Sigmoid colon (tissue), 7 donors: ENCODE results near the gene VIL1. TPM values are rescaled to one million over a fixed set of nuclear protein-coding genes. Genes with fewer than 3 reads are reported as not detected.

ENCODE experiments used
- DNase-seq: peaks from one replicate; pipeline ENCODE4 v3.0.0-alpha.2; 2019
- H3K27ac ChIP-seq, 4 donors: fragments of 200-600 bp; sonication (generic); one replicate each; pipeline ENCODE4 v1.5.1; 2016 to 2019; ENCODE audit warnings: mild to moderate bottlenecking in 1 of 4
- H3K27me3 ChIP-seq, 3 donors: fragments of 200-600 bp; sonication (generic); one replicate each; pipeline ENCODE4 v1.5.1; 2019; ENCODE audit warnings: mild to moderate bottlenecking in 1 of 3
- H3K36me3 ChIP-seq, 4 donors: fragments of 200-600 bp; sonication (generic); one replicate each; pipeline ENCODE4 v1.5.1; 2016 to 2019
- H3K4me1 ChIP-seq, 4 donors: fragments of 200-600 bp; sonication (generic); one replicate each; pipeline ENCODE4 v1.5.1; 2017 to 2019
- H3K4me3 ChIP-seq, 4 donors: fragments of 200-600 bp; sonication (generic); one replicate each; pipeline ENCODE4 v1.5.1; 2017 to 2019; ENCODE audit warnings: mild to moderate bottlenecking in 2 of 4, moderate library complexity in 1 of 4
- H3K9me3 ChIP-seq, 4 donors: fragments of 200-600 bp in 3 of 4; sonication (generic) in 3 of 4; one replicate each; pipeline versions ENCODE4 v1.5.1 to v1.6.1; 2013 to 2019
- CTCF ChIP-seq, 4 experiments: fragments of 450-650 bp in 3 of 4; fragments of 200-600 bp in 1 of 4; IDR thresholded peaks; one replicate each; pipeline ENCODE4 v1.5.1; 2016 to 2019; ENCODE audit warnings: antibody characterized with exemption in 4 of 4, mild to moderate bottlenecking in 3 of 4, moderate library complexity in 2 of 4
- EP300 ChIP-seq, 4 donors: sonication (generic); formaldehyde crosslinking; IDR thresholded peaks; one replicate each; pipeline ENCODE4 v1.6.1; 2017; ENCODE audit warnings: antibody characterized with exemption in 4 of 4
- POLR2A ChIP-seq, 2 donors: fragments of 450-650 bp; IDR thresholded peaks; one replicate each; pipeline ENCODE4 v1.6.1; 2016; ENCODE audit warnings: antibody characterized with exemption in 2 of 2, mild to moderate bottlenecking in 2 of 2, moderate library complexity in 2 of 2
- POLR2AphosphoS5 ChIP-seq, 4 donors: sonication (generic); formaldehyde crosslinking; IDR thresholded peaks; one replicate each; pipeline ENCODE4 v1.6.1; 2017; ENCODE audit warnings: antibody characterized with exemption in 4 of 4
- WGBS, 2 donors: extraction: QIAGEN DNeasy Blood & Tissue Kit; methylation state at CpG; one replicate each; pipeline ENCODE4 v1.1.7; 2013; 5-methylcytosine and 5-hydroxymethylcytosine counted together
- intact Hi-C: fragments of 100-400 bp; cut with DNase I; formaldehyde crosslinking; loops from one replicate; pipeline ENCODE4 v1.15.1; 2023
- polyA plus RNA-seq, 3 donors: library from polyadenylated mRNA; stranded (reverse); fragments of 200-250 nt; gene quantifications; one replicate each; pipeline ENCODE4 v1.2.3, GENCODE V29; 2013
- total RNA-seq, 4 donors: library from RNA; depleted of rRNA; stranded (reverse); fragments of >200 nt; gene quantifications; one replicate each; pipeline ENCODE4 v1.1.0, GENCODE V29; 2016
- donor health status: healthy with polysubstance abuse.
- donor health status: Bipolar disorder and iron deficiency.
- donor health status: healthy.

Gene VIL1
- total and polyA plus RNA-seq, 7 donors = 0.71 to 172 (median 111) TPM; not detected in 2

- DNase-seq = peak; percentile 99
- Histone ChIP-seq H3K4me3 (peak within 1 kb of the TSS; percentile 92 to 100 (median 98)), H3K36me3 (peaks cover 7 to 33% (median 28%) of the 10 kb centered on the region in 4 donors), H3K27ac (peak within 1 kb of the TSS; percentile 97 to 100 (median 100)), H3K4me1 (peaks cover 0 to 58% (median 51%) of the 10 kb centered on the region in 4 donors), H3K27me3 (no peaks in the 10 kb centered on the region), H3K9me3 (no peaks in the 10 kb centered on the region)
- WGBS, 2 donors = 1% methylated on average over 77 to 78 of the region's 78 CpGs
- TF ChIP-seq CTCF (IDR thresholded peaks at IDR 0.05) = no peak
- peak; percentile 36 to 57 for TF ChIP-seq POLR2A (IDR thresholded peaks at IDR 0.05)
- TF ChIP-seq POLR2AphosphoS5 (IDR thresholded peaks at IDR 0.05) = peak; percentile 73 to 93 (median 83)
- intact Hi-C loops = loop anchor here (10.0 kb wide), 1 partner anchor 255 kb away; the partner anchor contains the start of genes BCS1L and ZNF142
These were observed 19.3 kb upstream of the VIL1 start, which contains the start of gene CTDSP1 for GRCh38 chr2:218399391-218400166. Gene CTDSP1 (plus strand): TSS chr2:218399868. CDS start chr2:218400091, 223 bp downstream.

- TF ChIP-seq CTCF (IDR thresholded peaks at IDR 0.05) (no peak), POLR2AphosphoS5 (IDR thresholded peaks at IDR 0.05) (peak in 1 of 4 donors; percentile 24), POLR2A (IDR thresholded peaks at IDR 0.05) (peak; percentile 16 to 42), EP300 (IDR thresholded peaks at IDR 0.05) (no peak)
- intact Hi-C loops = loop anchor here (10.0 kb wide), 1 partner anchor 254 kb away; the partner anchor contains the start of genes BCS1L and ZNF142
- Histone ChIP-seq H3K36me3 (peaks cover 11 to 40% (median 31%) of the 10 kb centered on the region in 4 donors), H3K27ac (peak overlapping the region; percentile 97 to 100 (median 100)), H3K4me1 (peaks cover 0 to 60% (median 53%) of the 10 kb centered on the region in 4 donors), H3K4me3 (peak overlapping the region; percentile 92 to 100 (median 98)), H3K9me3 (no peaks in the 10 kb centered on the region), H3K27me3 (no peaks in the 10 kb centered on the region)
- peak; percentile 79 for DNase-seq
- WGBS, 2 donors = 0 to 1% methylated on average over 63 of the region's 63 CpGs
These were observed 18.6 kb upstream of the VIL1 start for GRCh38 chr2:218400167-218400929.

- H3K27ac ChIP-seq = peak overlapping the region; percentile 97 to 100 (median 100)
- no peak for TF ChIP-seq POLR2A (IDR thresholded peaks at IDR 0.05)
- TF ChIP-seq EP300 (IDR thresholded peaks at IDR 0.05) = no peak
- TF ChIP-seq CTCF (IDR thresholded peaks at IDR 0.05) = no peak
- H3K4me3 ChIP-seq = peak overlapping the region; percentile 92 to 100 (median 98)
- intact Hi-C loops = loop anchor here (10.0 kb wide), 1 partner anchor 254 kb away; the partner anchor contains the start of genes BCS1L and ZNF142
- H3K9me3 ChIP-seq = no peaks in the 10 kb centered on the region
- peaks cover 0 to 63% (median 56%) of the 10 kb centered on the region in 4 donors for H3K4me1 ChIP-seq
- no peaks in the 10 kb centered on the region for H3K27me3 ChIP-seq
- H3K36me3 ChIP-seq = peaks cover 11 to 40% (median 31%) of the 10 kb centered on the region in 4 donors
- DNase-seq = peak; percentile 73
- 25 to 39% methylated on average over 24 of the region's 24 CpGs for WGBS, 2 donors
These were observed 17.7 kb upstream of the VIL1 start for GRCh38 chr2:218400930-218401881.

GRCh38 chr2:218401890-218402289, 17.0 kb upstream of the VIL1 start:
- intact Hi-C loops = loop anchor here (10.0 kb wide), 1 partner anchor 253 kb away; the partner anchor contains the start of genes BCS1L and ZNF142
- H3K4me3 ChIP-seq = peak overlapping the region in 3 of 4 donors; percentile 92 to 98 (median 97)
- H3K4me1 ChIP-seq = peaks cover 0 to 63% (median 53%) of the 10 kb centered on the region in 4 donors
- WGBS, 2 donors = 71 to 73% methylated on average over 9 of the region's 9 CpGs
- peaks cover 11 to 40% (median 31%) of the 10 kb centered on the region in 4 donors for H3K36me3 ChIP-seq
- H3K27me3 ChIP-seq = no peaks in the 10 kb centered on the region
- H3K27ac ChIP-seq = peak overlapping the region; percentile 97 to 100 (median 100)
- peak; percentile 70 for DNase-seq
- TF ChIP-seq POLR2AphosphoS5 (IDR thresholded peaks at IDR 0.05) (no peak), POLR2A (IDR thresholded peaks at IDR 0.05) (no peak), CTCF (IDR thresholded peaks at IDR 0.05) (no peak), EP300 (IDR thresholded peaks at IDR 0.05) (no peak)
- no peaks in the 10 kb centered on the region for H3K9me3 ChIP-seq
